Spleen (tissue), 11 donors: ENCODE data around the gene CCDC137. TPM values are rescaled to one million over a fixed set of nuclear protein-coding genes. Genes with fewer than 3 reads are reported as not detected.
A peak's percentile ranks its signal among the peaks of the same experiment; 100 is the strongest.

Experiments used
- DNase-seq: peaks from one replicate; pipeline ENCODE4 v3.0.0-alpha.2; 2020
- H3K27ac ChIP-seq, 8 donors: fragments of 200-600 bp; sonication (generic) in 7 of 8; 1 replicate in 4 of 8; 2 replicates in 4 of 8; pipeline versions ENCODE4 v1.5.0 to v1.8.0; 2016 to 2021; ENCODE audit warnings: inconsistent platforms in 4 of 8, mild to moderate bottlenecking in 4 of 8, moderate library complexity in 1 of 8
- H3K27me3 ChIP-seq, 7 donors: fragments of 200-600 bp; sonication (generic) in 6 of 7; replicated peaks in 1 of 7; 1 replicate in 4 of 7; 2 replicates in 3 of 7; pipeline versions ENCODE4 v1.5.0 to v1.8.0; 2016 to 2021; ENCODE audit warnings: inconsistent platforms in 3 of 7, mild to moderate bottlenecking in 1 of 7
- H3K36me3 ChIP-seq, 6 donors: fragments of 200-600 bp; sonication (generic) in 5 of 6; 1 replicate in 4 of 6; 2 replicates in 2 of 6; pipeline versions ENCODE4 v1.5.0 to v1.8.0; 2016 to 2021; ENCODE audit warnings: inconsistent platforms in 2 of 6
- H3K4me1 ChIP-seq, 6 donors: fragments of 200-600 bp; sonication (generic) in 5 of 6; 1 replicate in 3 of 6; 2 replicates in 3 of 6; pipeline versions ENCODE4 v1.5.0 to v1.8.0; 2016 to 2021; ENCODE audit warnings: inconsistent platforms in 3 of 6
- H3K4me3 ChIP-seq, 8 donors: fragments of 200-600 bp; sonication (generic) in 7 of 8; 1 replicate in 4 of 8; 2 replicates in 4 of 8; pipeline versions ENCODE4 v1.5.0 to v1.8.0; 2016 to 2021; ENCODE audit warnings: inconsistent platforms in 4 of 8, mild to moderate bottlenecking in 4 of 8, moderate library complexity in 2 of 8
- H3K9me3 ChIP-seq, 8 donors: fragments of 200-600 bp; sonication (generic) in 7 of 8; 1 replicate in 4 of 8; 2 replicates in 4 of 8; pipeline versions ENCODE4 v1.5.0 to v1.8.0; 2016 to 2021; ENCODE audit warnings: inconsistent platforms in 4 of 8
- POLR2A ChIP-seq, 3 donors: fragments of 450-650 bp; IDR thresholded peaks; one replicate each; pipeline ENCODE4 v1.5.1; 2017; ENCODE audit warnings: antibody characterized with exemption in 3 of 3, mild to moderate bottlenecking in 1 of 3
- POLR2AphosphoS5 ChIP-seq, 3 donors: sonication (generic); formaldehyde crosslinking; IDR thresholded peaks; one replicate each; pipeline ENCODE4 v1.5.1; 2017; ENCODE audit warnings: antibody characterized with exemption in 3 of 3
- WGBS, 5 donors: extraction: QIAGEN DNeasy Blood & Tissue Kit in 3 of 5; methylation state at CpG; one replicate each; pipeline versions ENCODE4 v1.1.5 to v1.1.7; 2013 to 2018; 5-methylcytosine and 5-hydroxymethylcytosine counted together
- intact Hi-C: fragments of 100-400 bp; cut with DNase I; formaldehyde crosslinking; loops from one replicate; pipeline ENCODE4 v1.15.0; 2023; ENCODE audit warnings: low total_unique reads
- polyA plus RNA-seq, 3 donors: library from polyadenylated mRNA; stranded (reverse); fragments of 200-250 nt; gene quantifications; one replicate each; pipeline ENCODE4 v1.2.1, GENCODE V29; 2013
- total RNA-seq, 7 donors: library from RNA; depleted of rRNA in 3 of 7; stranded (reverse); fragments of >200 nt in 3 of 7; fragmentation: NEBNext Ultra II Directional in 4 of 7; extraction: Animal tissue kit (Norgen Biotek cat#: 25700) in 4 of 7; gene quantifications; one replicate each; pipeline versions ENCODE4 v1.1.0 to v1.2.1, GENCODE V29; 2016 to 2021
- TF ChIP-seq, protein P1 (sequence below), 11 experiments: fragments of 200-600 bp in 7 of 11; fragments of 450-650 bp in 4 of 11; sonication (generic) in 4 of 11; IDR thresholded peaks in 8 of 11; conservative IDR thresholded peaks in 3 of 11; 1 replicate in 7 of 11; 2 replicates in 4 of 11; pipeline versions ENCODE4 v1.4.0 to v1.8.0; 2016 to 2021; ENCODE audit warnings: antibody characterized with exemption in 11 of 11, inconsistent platforms in 4 of 11, mild to moderate bottlenecking in 1 of 11
- donor health status: healthy with polysubstance abuse.
- donor health status: DM: no; HTN: no; CAD: no; lungs with moderate emphysema.
- donor health status: DM: no; HTN: no; CAD: no.
- donor health status: Bipolar disorder and iron deficiency.
- donor health status: healthy.
- donor health status: DM: no; HTN: no; CAD: no.
- donor health status: DM: yes; HTN: yes; CAD: no.

CCDC137 gene
- total and polyA plus RNA-seq, 10 donors = 10.7 to 40.1 (median 19.9) TPM

DNA sequence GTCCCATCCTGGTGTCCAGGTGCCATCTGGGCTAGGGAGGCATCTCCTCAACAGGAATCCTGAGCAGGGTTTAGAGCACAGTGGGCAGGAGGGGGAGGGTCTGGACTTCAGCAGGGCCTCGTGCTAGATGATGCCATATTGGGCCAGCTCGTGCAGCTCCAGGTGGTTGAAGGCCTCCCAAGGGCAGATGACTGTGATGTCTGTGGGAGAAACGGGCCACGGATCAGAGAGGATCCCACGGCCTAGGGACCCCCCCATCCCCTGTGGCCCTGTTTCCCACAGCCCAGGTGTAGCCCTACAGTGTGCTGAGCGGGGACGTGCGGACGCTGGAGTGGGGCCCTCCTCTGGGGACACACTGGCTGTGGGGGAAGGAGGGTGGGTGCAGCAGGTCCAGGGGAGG, 15.6 kb upstream of the CCDC137 start:
- TF ChIP-seq POLR2AphosphoS5 (IDR thresholded peaks at IDR 0.05) = no peak
- TF ChIP-seq, protein P1, sequence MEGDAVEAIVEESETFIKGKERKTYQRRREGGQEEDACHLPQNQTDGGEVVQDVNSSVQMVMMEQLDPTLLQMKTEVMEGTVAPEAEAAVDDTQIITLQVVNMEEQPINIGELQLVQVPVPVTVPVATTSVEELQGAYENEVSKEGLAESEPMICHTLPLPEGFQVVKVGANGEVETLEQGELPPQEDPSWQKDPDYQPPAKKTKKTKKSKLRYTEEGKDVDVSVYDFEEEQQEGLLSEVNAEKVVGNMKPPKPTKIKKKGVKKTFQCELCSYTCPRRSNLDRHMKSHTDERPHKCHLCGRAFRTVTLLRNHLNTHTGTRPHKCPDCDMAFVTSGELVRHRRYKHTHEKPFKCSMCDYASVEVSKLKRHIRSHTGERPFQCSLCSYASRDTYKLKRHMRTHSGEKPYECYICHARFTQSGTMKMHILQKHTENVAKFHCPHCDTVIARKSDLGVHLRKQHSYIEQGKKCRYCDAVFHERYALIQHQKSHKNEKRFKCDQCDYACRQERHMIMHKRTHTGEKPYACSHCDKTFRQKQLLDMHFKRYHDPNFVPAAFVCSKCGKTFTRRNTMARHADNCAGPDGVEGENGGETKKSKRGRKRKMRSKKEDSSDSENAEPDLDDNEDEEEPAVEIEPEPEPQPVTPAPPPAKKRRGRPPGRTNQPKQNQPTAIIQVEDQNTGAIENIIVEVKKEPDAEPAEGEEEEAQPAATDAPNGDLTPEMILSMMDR (IDR thresholded peaks at IDR 0.05 in 8 of 11, conservative IDR thresholded peaks at IDR 0.05 in 3 of 11) = no peak
- TF ChIP-seq POLR2A (IDR thresholded peaks at IDR 0.05) = no peak
- H3K27me3 ChIP-seq = peaks cover 0 to 86% (median 36%) of the 10 kb centered on the region in 7 donors
- peaks cover 0 to 34% (median 12%) of the 10 kb centered on the region in 6 donors for H3K4me1 ChIP-seq
- intact Hi-C loops = no loop called here
- no peak for DNase-seq
- H3K4me3 ChIP-seq = no peak overlapping the region
- 68 to 92% (median 81%) methylated on average over 8 to 9 of the region's 9 CpGs for WGBS, 5 donors
- H3K36me3 ChIP-seq = no peaks in the 10 kb centered on the region
- peaks cover 0 to 11% (median 0%) of the 10 kb centered on the region in 8 donors for H3K9me3 ChIP-seq
- no peak overlapping the region for H3K27ac ChIP-seq

DNA sequence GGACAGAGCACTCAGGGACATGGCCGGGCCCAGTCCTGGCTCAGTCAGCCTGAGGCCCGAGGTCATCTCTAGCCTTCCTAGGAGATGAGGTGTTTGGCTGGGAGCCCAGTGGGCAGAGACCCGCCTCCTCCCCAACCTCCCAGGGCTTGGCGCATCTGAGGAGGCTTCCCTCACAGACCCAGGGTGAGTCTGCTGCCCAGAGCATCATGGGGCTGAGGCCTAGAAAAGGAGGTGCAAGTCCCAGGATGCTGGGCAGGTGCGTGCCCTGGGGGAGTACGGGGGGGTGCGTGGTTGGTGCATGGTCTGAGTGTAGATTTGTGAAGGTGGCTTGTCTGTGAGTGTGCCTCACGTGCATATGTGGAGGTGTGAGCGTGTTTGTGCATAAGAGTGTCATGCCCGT, 14.8 kb upstream of the CCDC137 start:
- 76 to 89% (median 86%) methylated on average over 6 to 10 of the region's 10 CpGs for WGBS, 5 donors
- H3K4me3 ChIP-seq = no peak overlapping the region
- H3K27me3 ChIP-seq = peaks cover 0 to 86% (median 36%) of the 10 kb centered on the region in 7 donors
- DNase-seq = no peak
- TF ChIP-seq POLR2AphosphoS5 (IDR thresholded peaks at IDR 0.05) (no peak), POLR2A (IDR thresholded peaks at IDR 0.05) (no peak)
- TF ChIP-seq, protein P1 (IDR thresholded peaks at IDR 0.05 in 8 of 11, conservative IDR thresholded peaks at IDR 0.05 in 3 of 11) = no peak
- intact Hi-C loops = no loop called here
- no peak overlapping the region for H3K27ac ChIP-seq
- peaks cover 0 to 41% (median 12%) of the 10 kb centered on the region in 6 donors for H3K4me1 ChIP-seq
- H3K9me3 ChIP-seq = peaks cover 0 to 11% (median 0%) of the 10 kb centered on the region in 8 donors
- H3K36me3 ChIP-seq = no peaks in the 10 kb centered on the region

DNA sequence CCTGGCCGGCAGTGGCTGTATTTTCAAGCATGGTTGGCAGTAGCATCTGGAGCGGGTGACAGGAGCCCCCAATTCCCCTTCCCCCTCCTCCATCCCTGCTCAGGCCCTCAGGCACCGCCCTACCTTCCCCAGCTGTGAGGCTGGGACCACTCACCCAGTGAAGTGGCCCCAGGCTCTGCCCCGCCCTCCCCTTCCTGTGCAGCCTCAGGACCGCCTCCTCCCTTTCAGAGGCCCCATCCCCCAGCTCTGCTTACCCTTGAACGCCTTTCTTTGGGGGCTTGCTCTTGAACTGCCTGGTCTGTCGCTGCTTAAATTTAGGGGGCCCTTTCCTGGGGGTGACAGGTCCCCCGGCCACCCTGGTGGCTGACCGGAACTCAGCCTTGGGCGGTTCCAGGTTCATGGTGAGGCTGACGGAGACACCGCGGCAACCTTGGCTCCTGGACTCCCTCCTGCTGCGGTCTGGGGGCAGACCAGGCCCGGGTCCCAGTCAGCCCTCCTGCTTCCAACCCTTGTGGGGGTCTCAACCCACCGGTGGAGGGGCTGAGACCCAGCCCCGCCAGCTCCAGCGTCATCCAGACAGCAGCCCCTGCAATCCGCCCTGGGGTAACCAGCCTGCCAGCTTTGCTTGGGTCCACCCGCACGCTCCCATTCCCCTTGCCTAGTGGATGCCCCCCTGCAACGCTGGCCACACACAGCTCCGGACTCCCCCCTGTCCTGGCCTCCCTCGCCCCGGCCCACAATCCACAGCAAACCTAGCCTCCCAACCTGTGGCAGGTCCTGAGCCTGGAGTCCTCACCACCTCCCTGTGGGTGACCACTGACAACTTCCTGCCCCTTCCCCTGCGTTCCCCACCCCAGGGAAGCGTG, 13.4 kb upstream of the CCDC137 start:
- Histone ChIP-seq H3K4me3 (peak overlapping the region in 5 of 8 donors; percentile 23 to 65 (median 37)), H3K36me3 (no peaks in the 10 kb centered on the region), H3K9me3 (peaks cover 0 to 11% (median 0%) of the 10 kb centered on the region in 8 donors), H3K27me3 (peaks cover 0 to 73% (median 29%) of the 10 kb centered on the region in 7 donors), H3K27ac (peak overlapping the region in 2 of 8 donors; percentile 32 to 36), H3K4me1 (peaks cover 0 to 46% (median 12%) of the 10 kb centered on the region in 6 donors)
- TF ChIP-seq, protein P1 (IDR thresholded peaks at IDR 0.05 in 8 of 11, conservative IDR thresholded peaks at IDR 0.05 in 3 of 11) = no peak
- TF ChIP-seq POLR2A (IDR thresholded peaks at IDR 0.05) = no peak
- TF ChIP-seq POLR2AphosphoS5 (IDR thresholded peaks at IDR 0.05) = no peak
- DNase-seq = no peak
- intact Hi-C loops = no loop called here
- 8 to 18% (median 15%) methylated on average over 23 to 27 of the region's 27 CpGs for WGBS, 5 donors
